T-helper 1 cell (primary cell): ENCODE data around the gene LAMC2.
"Not testable (repeated sequence)": the region's sequence is repeated elsewhere in the genome, so short reads cannot be mapped to it uniquely, and the experiment has no call there.

ENCODE experiments used
- DNase-seq, 5 donors: peaks; one replicate each; pipeline ENCODE4 v3.0.0-alpha.2; 2012 to 2020

The LAMC2 gene

DNA sequence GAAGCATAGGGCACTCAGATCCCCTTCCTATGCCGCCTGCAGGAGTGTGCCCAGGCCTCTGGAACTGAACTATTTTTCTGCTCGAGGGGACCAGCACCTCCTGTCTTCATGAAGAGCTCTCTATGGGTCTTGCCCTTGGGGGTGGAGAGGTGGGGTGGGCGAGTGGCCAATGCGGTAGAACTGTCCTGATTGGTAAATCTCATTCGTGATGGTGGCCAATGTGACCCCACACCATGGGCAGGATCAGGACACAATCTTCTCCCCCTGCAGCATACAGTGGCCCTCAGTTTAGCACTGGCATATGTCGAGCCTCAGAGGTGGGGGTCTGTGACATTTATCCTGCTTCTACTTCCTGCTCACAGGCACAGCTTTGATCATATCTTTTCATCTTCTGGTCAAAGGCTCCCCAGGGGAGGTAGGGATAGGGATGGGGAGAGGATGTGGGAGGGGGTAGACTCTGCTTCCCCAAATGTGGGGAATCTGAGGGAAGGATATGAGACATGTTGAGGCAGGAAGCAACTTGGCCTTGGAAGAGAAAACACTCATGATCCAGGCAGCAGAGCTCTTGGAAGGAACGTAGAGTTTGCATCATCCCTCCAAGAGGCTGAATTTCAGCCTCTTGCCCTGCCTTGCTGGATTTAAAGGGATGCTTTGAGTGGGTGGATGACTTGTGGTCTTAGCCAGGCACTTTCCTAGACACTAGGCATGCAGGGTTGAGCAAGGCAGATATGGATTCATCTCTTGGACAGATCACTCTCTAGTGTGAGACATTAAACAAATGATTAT lies 81.8 kb downstream of the LAMC2 start:
- no peak for DNase-seq

DNA sequence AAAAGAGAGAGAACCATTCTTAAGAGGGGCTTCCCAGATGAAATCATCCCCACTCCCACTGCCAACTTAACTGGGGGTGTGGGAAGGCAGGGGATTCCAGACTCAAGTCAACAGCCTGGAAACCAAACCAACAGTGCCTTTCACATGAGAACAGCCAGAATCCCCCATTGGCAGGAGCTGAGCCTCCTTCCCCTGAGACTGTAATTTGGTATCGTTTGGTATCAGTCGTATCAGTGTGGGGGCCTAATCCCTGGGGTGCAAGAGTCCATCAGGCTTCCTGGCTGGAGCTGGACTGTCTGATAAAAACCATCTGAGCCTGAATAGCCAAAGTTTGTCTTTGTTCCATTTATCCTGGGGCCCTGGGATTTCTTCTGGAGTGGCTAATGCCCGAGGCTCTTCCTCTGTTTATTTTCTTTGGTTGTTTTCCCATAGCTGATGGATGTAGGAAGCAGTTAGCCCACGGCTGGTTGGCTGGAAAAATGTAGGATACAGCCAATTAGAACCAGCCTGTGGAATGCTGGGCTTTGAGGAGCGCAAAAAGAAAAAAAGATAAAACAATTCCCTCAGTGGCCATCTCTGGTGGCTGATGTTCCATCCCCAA lies 84.6 kb downstream of the LAMC2 start:
- DNase-seq, result no peak

DNA sequence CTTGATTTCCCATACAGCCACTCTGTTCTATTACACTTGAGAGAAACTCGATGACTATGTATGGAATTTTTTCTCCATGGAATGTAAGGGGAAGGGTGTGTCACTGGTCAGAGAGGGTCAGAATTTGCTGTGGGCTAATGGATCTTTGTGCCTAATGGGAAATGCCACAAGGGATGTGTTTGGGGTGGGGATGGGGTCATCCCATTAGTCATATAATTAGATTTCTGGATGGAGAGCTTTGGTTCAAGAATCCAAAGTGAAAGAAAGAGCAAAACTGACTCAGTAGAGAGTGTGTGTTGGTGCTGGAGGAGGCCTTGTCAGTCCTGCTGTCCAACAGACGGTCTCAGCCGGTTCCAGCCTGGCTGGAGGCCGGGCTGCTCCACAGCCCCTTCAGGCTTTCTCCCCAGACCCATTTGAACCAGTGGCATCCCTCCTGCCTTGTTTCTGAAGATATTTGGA lies 86.4 kb downstream of the LAMC2 start:
- no peak for DNase-seq

DNA sequence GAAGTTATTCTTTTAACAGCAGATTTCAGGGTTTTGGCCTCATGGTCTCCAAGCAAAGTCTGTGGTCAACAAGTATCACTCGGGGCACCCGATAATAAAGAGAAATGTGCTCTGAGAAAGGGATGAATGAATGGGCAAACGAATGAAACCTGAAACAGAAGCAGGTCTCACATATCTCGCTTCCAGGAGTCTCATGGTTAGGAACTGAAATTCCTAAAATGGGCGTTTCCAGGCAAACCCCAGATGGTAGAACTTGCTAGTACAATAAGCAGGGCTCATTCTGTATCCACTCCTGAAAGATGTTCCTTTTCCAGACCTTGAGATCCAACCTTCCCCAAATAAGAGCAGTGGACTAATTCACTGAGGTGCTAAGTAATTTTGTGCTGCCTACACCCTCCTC lies 87.2 kb downstream of the LAMC2 start:
- no peak for DNase-seq

DNA sequence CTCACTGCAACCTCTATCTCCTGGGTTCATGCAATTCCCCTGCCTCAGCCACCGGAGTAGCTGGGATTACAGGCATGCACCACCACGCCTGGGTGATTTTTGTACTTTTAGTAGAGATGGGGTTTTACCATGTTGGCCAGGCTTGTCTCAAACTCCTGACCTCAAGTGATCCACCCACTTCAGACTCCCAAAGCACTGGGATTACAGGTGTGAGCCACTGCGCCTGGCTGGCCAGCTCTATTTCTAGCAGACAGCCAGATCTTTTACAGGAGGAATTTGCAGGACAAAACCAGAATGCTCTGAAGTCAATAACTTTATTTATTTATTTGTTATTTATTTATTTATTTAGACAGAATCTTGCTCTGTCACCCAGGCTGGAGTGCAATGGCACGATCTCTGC lies 87.9 kb downstream of the LAMC2 start:
- not testable (repeated sequence) for DNase-seq

DNA sequence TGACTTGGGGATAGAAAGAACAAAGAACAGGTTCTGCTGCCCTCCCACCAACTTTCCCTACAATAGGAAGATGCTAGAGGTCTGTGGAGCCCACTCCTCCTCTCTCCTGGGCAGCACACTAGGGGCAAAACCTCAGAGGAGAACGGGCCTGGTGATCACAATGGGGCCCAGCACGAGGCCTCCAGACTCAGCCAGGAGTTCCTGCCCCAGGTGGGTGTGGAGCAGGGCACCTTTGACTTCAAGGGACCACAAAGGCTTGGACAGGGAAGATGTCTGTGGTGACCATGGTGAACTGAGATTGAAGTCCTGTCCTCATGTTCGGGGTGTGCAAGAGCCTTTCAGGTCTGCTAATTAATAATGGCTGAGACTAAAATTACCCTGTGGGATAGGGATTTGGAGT lies 88.8 kb downstream of the LAMC2 start:
- DNase-seq, result no peak

DNA sequence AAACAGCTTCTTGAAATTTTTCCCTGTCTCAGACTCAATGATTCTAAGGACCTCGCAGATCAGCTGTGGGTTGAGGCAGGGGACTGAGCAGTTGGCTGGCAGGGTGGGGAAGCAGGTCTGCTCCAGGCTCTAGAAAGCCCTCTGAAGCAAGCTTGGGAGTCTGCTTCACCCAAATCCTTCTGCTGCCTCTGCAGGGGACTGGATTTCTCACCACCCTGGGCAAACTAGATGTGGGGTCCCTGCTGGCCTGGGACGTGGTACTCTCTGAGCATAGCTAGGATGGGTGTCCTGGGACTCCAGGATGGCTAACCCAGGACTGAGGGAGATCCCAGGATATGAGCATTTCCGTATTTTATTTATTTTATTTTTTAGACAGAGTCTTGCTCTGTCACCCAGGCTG lies 89.3 kb downstream of the LAMC2 start:
- no peak for DNase-seq

DNA sequence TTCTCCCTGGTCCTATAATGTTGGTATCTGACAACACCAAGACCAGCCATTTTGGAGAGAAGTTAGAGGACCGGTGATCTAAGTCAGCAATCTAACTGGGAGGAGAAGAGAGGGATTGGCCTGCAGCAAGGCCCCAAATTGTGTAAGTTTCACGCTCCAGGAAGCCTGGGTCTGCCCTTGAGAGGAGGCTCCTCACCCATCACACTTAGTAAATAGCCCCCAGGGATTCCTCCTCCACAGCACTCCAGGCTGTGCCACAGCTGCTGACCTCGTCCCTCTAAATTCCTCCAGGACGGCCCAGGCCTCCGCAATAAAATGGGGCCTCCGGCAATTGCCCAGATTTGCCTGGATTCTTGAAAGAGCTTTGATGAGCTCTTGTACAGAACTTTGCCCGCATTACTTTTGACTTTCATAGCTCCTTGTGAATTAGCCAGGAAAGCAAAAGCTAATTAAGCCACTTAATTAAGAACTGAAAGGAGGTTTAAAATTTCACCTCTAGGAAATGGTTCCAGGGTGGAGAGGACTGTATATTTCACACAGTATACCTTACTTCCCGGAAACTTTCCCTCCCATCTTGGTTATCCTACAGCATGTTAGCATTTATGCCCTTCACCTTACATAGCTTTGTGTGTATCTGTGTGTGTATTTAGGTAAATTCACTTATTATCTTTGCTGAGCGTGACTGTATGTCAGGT lies 90.5 kb downstream of the LAMC2 start:
- no peak for DNase-seq

DNA sequence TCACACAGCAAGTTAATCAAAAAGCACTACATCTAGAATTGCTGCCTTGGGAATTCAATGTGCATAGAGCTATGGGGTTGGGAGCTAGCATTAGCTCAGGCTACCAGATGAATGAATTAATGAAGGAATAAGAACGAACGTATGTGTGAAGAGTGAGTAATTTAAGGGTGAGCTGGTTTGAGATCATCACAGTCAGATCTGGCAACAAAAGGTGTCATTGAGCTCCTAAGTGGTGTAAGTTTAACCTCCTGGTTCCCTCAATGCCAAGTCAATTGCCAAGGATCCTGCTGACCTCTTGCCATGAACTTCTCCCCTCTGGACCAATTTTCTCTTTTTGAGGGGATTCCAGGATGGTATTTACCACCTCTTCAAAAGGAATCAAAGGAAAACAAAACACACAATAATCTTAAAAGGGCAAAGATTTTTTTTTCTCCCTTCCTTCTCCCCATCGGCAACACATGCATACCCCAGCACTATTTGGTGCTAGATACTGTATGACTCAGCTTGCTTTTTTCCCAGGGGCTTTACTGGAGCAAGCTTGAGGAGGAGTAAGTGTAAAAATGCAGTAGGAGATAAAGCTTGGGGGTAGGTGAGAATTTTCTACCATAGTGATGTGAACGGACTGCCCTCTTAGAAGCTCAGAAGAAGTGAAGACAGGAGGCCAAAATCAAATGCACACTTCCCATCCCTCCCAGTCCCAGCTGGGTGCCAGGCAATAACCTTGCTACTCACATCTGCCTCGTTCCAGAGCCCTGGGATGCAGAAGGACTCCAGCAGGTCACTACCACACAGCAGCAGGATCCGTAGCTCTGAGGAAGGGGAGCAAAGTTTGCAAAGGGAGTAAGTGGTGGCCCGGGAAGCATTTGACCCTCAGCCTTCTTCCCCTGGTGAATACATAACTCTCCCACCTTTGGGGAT lies 92.0 kb downstream of the LAMC2 start:
- DNase-seq, result no peak

DNA sequence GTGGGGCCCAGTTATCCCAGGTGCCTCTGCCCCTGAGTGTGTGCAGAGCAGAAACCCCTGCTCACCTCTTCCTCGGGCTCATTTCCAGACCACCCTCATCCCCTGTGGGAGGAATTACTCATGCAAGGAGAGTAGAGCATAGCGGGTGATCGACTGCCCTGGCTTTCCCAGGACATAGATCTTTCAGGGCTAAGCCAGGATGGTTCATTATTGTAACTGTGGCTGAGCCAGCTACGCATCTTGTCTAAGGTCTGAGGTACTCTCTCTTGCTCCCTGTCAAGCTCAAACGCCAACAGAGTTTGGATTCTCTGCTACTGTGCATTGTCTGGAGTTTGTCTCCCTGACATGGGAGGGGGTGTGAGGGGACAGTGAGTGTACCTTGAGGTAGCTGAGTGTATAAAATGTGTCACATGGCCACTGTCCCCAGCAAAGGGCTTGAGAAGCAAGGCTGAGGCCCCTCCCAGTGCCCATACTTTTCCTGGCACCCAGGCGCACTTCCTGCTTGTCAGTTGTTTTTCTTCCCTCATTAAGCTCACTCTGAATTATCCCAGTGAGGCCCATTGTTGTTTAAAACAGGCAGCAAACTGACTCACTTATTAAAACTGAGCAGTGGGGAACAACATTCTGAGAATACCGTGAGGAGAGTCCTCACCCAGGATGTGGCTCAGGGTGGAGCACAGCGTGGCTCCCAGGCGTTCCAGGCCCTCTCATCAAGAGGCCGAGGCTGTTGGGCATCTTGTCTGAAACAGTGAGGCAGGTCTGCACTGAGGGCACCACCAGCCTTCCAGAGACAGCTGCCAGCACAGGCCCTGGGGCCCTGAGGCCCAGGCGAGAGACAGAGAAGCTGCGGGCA lies 92.9 kb downstream of the LAMC2 start:
- no peak for DNase-seq

DNA sequence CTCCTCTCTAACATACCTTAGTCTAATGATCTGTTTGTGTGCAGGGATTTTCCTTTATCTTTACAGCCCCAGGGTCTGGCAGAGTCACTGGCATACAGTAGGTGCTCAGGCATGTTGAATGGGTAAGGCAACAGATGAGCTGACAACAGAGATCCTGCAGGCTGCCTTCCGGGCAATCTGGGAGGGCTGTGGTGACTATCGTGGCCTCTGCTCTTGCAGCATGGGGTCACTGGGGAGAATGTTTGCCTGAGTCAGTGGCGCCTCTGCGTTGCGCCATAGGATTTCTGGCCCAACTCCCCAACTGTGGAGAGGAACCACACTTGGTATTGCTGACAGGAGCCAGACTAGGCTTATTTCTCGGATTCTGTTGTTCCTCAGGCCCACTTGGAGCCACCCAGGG lies 93.8 kb downstream of the LAMC2 start:
- DNase-seq, result no peak

DNA sequence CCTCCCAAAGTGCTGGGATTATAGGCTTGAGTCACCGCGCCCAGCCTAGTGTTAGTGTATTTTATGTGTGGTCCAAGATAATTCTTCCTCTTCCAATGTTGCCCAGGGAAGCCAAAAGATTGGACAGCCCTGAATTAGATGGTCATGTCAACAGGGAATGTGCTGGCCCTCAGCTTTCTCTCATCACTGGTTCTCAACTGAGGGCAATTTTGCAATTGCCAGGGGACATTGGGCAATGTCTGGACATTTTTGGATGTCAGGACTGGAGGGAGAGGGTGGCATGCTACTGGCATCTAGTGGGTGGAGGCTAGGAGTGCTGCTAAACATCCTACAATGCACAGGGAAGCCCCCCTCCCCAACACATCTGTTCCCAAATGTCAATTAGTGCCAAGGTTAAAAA lies 95.0 kb downstream of the LAMC2 start:
- no peak for DNase-seq

DNA sequence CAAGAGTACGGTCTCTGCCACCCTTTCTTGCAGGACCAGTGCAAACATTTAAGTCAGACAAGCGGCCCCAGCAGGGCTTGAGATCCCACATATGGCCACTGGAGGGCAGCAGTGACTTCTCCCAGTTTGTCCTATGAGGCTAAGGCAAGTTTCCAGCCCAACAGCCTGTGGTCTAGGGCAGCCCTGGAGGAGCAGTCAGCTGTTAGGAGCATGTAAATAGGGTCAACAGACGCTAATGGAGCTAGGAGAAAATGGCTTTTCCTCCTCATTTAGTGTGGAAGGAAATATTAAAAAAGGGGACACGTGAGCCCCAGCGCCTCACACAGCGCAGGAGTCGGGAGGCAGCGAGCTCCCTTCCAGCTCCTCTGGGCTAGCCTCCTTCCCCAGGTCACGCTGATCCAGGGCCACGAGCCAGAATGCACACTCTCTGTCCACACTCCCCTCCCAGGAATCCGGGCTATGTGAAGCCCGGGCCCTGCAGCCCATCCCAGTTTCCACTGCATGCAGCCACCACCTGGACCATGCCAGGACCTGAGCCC lies 95.6 kb downstream of the LAMC2 start:
- DNase-seq, result peak; percentile 23 to 61 (median 34)

DNA sequence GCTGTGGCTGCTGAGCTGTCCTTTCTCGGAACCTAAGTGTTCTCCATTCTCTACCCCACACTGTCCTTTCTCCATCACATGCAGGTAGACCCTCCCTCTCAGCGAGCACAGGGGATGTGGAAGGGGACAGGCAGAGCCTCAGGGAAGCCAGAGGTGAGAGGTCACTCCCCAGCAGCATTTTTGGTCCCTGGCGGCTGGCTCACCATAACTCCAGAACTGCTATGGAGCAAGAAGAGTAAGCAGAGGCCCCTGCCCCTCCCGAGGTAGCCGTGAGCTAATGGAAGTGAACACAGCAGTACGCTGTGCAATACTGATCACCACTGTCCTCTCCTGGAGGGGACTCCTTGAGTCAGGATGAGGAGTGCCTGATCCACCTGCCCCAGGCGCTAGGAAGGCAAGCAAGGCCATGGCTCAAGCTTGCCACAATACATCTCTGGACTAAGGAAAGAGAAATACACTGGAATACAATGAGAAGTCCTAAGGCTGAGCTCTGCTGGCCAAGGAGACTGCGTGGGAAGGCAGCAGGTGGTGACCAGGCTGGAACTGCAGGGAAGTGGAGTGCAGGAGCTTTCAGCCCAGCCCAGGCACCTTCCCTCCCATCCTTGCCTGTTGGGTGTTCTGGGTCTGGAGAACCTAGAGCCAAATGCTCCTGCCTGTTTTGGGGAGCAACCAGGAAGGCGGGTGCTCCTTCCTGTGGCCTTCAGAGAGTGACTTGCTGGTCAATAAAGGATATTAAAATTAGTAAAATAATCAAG lies 96.2 kb downstream of the LAMC2 start:
- DNase-seq, result no peak

DNA sequence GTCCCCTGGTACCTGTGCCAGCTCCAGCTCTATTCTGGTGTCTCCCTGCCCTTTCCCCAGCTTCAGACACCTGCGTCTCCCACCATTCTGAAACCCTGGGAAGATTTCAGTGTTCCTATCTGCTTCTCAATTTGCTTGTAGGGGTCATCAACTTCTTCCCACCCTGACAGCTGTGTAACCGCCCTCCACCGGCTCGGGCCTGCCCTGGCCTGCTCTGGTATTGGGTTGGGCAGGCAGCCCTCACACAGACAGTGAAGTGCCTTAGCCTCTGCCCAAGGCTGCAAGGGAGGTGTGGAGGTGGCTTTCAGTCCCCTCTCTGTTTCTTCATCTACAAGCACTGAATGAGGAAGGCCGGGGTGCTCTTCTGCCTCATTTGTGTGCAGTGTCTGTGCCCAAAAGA lies 97.2 kb downstream of the LAMC2 start:
- DNase-seq, result no peak

DNA sequence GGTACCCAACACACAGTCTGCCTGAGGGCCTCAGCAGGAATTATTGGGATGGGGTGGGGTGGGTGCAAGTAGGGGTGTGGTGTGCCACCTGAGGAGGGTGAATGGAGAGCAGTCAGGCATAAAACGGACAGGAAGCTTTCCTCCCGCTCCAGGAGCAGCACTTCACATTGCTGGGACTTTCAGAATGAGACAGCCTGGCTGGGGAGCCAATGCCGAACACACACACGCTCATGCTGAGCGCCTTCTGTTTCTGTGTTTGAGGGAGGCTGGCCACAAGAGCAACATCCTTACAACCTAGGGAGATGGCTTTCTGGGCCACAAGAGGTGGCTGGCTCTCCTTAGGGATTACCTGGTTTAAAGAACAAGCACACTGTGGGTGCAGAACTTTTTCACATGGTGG lies 98.0 kb downstream of the LAMC2 start:
- DNase-seq, result no peak

DNA sequence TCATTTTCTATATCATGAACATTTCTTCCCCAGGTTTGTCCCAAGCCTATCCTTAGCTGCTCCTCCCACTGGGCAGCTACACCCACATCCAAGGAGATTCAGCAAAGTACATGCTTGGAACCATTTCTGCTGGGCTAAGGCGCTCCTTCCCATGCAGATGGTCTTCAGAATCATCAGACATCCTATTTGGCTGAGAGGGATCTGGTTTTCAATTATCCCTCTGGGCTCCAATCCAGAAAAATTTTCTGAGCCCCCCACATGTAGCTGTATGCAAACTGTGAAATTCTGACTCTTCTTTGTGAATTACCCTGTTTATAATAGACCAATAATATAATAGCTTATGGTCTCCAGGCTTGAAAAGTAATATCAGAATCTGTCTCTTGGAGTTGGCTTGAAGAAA lies 99.2 kb downstream of the LAMC2 start:
- no peak for DNase-seq

DNA sequence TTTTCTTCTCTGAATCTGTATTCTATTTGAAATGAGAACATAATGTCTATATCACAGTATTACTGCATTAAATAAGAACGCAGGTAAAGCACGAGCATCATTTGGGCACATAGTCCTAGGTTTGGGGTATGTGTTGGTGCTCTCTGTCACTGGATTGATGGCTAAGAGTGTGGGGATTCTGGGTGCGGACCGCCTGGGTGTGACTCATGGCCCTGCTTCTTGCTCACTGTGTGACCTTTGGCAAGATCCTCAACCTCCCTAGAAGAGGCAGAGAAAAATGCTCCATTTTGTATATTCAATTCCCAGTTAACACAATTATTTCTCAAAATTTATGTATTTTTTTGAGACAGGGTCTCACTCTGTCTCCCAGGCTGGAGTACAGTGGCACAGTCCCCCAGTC lies 99.7 kb downstream of the LAMC2 start:
- DNase-seq, result no peak

DNA sequence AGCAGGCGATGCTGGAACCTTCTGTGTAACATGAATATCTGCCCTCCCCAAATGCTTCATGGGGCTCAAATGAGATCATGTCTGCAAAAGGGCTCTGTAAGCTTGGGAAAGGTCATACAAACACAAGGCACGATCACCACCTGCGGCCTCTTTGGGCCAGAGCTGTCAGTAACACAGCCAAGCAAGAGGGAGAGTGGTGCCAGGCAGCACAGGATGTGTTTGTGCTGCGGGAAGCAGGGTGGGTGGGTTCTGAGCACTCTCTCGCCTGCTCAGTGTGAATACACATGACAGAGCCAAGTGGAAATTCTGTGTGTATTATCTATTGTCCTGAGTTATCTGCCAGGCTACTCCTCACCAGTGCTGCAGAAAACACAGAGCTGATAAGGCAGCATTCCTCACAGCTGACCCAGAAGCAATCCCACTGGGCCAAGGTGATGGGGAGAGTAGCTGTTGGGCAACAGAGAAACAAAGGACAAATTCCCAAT lies 101.2 kb downstream of the LAMC2 start:
- DNase-seq, result no peak

DNA sequence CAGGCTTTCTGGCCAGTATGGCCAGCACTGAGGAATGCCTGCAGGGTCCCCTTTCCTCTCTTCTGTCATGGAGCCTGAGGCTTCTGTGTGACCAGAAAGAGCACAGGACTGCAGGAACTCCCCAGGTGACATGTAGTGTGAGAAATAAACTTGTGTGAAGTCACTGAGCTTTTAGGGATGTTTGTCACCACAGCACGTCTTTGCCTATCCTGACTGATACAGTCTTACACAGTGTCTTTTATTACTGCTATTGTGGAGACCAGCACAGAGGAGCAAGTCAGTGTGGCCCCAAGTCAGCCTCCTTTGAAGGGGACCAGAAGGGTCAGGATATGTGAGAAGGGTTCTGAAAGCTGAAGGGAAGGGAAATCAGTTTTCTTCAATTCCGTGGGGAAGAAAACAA lies 102.5 kb downstream of the LAMC2 start:
- DNase-seq, result no peak

DNA sequence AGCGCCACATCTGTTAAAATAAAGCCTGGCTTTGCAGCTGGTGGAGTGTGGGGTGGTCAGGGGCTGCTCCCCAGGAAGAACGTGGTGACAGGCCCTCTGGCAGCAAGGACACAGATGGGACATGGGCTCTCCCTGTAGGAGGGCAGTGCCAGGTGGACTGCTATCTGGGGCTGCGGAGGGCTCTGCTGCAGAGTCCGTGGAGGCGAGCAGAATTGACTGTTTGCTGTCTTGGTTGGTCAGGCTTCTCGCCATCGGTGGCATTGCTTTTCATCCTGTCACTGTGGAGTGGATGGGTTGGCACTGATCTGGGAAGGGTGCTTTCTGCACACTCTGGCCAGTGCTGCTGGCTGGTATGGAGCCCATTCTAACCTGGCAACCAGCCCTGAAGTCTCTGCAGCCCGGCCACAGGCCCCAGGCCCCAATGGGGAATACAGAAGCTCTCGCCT lies 103.0 kb downstream of the LAMC2 start:
- no peak for DNase-seq
